HUDEP-2 (cell line): ENCODE measurements around the gene ICAM4.
A peak's percentile ranks its signal among the peaks of the same experiment; 100 is the strongest.
"Not testable (repeated sequence)": the region's sequence is repeated elsewhere in the genome, so short reads cannot be mapped to it uniquely, and the experiment has no call there.

Source experiments
- DNase-seq, 76 experiments: peaks; one replicate each; lab custom pipeline; 2025; ENCODE audit not compliant: unreplicated experiment in 76 of 76; lab: John Stamatoyannopoulos, UW

Gene ICAM4, protein sequence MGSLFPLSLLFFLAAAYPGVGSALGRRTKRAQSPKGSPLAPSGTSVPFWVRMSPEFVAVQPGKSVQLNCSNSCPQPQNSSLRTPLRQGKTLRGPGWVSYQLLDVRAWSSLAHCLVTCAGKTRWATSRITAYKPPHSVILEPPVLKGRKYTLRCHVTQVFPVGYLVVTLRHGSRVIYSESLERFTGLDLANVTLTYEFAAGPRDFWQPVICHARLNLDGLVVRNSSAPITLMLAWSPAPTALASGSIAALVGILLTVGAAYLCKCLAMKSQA

DNA sequence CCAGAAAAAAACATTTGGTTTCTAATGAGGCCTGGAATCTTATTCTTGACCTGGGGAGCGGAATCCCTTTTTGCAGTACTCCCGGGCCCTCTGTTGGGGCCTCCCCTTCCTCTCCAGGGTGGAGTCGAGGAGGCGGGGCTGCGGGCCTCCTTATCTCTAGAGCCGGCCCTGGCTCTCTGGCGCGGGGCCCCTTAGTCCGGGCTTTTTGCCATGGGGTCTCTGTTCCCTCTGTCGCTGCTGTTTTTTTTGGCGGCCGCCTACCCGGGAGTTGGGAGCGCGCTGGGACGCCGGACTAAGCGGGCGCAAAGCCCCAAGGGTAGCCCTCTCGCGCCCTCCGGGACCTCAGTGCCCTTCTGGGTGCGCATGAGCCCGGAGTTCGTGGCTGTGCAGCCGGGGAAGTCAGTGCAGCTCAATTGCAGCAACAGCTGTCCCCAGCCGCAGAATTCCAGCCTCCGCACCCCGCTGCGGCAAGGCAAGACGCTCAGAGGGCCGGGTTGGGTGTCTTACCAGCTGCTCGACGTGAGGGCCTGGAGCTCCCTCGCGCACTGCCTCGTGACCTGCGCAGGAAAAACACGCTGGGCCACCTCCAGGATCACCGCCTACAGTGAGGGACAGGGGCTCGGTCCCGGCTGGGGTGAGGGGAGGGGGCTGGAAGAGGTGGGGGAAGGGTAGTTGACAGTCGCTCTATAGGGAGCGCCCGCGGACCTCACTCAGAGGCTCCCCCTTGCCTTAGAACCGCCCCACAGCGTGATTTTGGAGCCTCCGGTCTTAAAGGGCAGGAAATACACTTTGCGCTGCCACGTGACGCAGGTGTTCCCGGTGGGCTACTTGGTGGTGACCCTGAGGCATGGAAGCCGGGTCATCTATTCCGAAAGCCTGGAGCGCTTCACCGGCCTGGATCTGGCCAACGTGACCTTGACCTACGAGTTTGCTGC is at the start of gene ICAM4:
TSS of gene ICAM4 (plus strand) at position 153 of the 935 bp plus-strand sequence. CDS start at position 211, 58 bp downstream.
- DNase-seq, result peak in 75 of 76 experiments; percentile 72 to 100 (median 95)

DNA sequence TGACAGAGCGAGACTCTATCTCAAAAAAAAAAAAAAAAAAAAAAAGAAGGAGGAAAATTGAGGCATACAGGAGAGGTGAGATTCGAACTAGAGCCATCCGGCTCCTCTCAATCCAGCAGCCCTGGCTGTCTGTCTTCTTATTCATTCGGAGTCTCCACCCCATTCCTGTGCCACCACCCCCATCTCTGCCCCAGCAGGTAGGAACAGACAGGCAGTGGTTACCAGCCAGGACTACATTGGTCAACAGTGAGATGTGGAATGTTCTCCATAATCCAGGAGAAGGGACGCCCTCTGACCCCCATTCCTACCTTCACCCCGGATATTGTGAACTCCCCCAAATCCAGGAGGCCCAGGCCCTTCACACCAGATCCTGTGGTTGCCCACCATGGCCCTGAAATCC is 49.1 kb upstream of the ICAM4 start:
- no peak for DNase-seq

DNA sequence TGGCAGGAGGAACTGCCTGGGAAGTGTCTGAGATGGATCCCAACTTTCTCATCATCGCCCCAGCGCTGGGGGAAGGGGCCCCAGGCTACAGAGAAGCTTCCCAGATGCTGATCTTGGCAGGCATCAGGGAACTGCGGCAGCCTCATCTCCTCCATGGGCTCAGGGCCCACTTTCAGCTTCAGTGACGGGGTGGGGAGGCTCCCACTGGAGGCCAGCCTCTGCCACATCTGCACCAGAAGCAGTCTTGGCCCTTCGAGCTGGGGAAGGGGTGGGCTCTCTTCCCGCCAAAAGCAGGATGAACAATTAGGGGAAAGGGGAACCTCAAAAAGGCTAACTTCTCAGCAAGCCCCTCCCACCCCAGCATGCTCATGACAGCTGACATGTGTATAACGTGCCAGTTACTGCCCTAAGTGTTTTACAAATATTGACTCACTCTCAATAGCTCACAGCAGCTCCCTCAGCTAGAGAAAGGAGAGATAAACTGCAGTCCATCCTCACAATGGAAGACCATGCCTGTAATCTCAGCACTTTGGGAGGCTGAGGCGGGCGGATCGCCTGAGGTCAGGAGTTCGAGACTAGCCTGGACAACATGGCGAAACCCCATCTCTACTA is 48.5 kb upstream of the ICAM4 start:
- DNase-seq, result no peak

DNA sequence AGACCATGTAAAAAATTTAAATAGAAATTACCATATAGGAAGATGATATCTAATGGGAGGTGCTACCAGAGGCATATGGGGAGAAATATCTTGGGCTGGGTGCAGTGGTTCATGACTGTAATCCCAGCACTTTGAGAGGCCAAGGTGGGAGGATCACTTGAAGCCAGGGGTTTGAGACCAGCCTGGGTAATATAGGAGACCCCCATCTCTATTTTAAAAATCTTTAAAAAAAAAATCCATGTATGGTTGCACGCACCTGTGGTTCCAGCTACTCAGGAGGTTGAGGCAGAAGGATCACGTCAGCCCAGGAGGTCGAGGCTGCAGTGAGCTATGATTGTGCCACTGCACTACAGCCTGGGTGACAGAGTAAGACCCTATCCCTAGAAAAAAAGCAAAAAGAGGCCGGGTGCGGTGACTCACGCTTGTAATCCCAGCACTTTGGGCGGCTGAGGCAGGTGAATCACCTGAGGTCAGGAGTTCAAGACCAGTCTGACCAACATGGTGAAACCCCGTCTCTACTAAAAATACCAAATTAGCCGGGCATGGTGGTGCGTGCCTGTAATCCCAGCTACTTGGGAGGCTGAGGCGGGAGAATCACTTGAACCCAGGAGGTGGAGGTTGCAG is 44.8 kb upstream of the ICAM4 start:
- not testable (repeated sequence) for DNase-seq

DNA sequence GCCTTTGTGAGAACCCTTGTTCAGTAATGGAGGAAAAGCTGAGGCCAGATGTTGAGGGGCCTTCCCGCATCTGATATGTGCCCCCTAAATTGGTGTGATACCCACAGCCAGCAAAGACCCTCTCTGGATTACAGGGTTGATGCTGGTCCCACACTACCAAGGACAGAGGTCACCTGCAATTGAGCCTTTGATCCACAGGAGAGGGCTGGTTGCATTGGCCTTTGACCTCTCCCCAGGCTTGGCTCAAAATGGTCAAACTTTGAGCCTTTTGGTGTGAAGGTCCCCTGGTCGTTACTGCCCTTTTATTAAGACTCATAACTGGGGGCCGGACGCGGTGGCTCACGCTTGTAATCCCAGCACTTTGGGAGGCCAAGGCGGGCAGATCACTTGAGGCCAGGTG is 43.1 kb upstream of the ICAM4 start:
- DNase-seq, result no peak

DNA sequence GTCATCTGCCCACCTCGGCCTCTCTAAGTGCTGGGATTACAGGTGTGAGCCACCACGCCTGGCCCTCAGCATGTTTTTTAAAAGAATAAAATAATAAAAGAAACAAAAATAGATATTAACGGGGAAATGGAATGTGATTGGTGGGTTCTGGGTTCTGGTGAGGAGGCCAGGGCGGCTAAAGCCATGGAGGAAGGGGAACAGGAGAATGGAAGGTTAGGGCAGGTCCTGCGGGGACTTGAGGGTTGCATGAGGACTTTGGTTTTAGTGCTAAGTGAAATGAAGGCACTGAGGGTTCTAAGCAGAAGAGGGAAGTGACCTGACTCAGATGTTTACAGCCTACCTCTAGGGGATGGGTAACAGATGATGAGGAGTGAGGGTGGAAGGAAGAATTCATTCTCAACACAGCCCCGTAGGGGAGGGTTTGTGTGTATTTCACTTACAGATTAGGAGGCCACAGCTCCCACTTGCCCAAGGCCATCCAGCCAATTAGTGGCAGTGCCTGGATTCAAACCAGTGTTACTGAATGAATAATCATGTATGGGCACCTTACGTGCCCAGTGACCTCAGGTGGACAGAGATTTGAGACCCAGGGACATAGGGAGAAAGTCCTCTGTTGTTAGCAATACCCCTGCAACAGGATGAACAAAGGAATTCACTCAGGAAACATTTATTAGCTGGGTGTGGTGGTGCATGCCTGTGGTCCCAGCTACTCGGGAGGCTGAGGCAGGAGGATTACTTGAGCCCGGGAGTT is 41.4 kb upstream of the ICAM4 start:
- no peak for DNase-seq

DNA sequence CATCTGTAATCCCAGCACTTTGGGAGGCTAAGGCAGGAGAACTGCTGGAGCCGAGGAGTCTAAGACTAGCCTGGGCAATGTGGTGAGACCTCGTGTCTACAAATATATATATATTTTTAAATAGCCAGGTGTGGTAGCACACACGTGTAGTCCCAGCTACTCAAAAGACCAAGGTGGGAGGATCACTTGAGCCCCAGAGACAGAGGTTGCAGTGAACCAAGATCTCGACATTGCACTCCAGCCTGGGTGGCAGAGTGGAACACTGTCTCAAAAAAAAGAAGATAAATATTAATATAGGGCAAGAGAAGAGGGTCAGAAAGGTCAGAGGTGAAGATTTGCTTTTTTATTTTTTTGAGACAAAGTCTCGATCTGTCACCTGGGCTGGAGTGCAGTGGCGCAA is 40.2 kb upstream of the ICAM4 start:
- no peak for DNase-seq

- peak; percentile 76 to 100 (median 99) for DNase-seq
Observed at GRCh38 chr19:10251792-10252694, 34.7 kb upstream of the ICAM4 start, which contains the start of gene MRPL4. TSS of gene MRPL4 (plus strand) at chr19:10252214. CDS start at chr19:10252254, 40 bp downstream.

DNA sequence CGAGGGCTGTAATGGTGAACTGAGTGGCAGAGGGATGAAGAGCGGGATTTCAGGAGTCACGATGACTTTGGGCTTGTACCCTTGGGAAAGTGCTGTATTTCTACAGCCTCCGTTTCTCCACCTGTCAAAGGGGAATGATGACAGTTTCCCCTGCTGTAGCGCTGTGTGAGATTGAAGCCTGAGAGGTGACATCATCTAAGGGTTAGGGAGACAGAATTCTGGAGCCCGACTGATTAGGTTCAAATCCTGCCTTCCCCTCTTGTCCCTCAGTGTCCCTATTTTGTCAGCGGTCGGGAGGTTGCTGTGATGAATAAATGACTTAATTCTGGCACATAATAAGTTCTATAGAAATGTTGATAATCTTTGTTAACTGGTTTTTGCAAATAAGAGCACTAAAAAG is 34.0 kb upstream of the ICAM4 start:
- DNase-seq, result peak in 1 of 76 experiments; percentile 36

- no peak for DNase-seq
Observed at GRCh38 chr19:10254244-10254643, 32.5 kb upstream of the ICAM4 start.

DNA sequence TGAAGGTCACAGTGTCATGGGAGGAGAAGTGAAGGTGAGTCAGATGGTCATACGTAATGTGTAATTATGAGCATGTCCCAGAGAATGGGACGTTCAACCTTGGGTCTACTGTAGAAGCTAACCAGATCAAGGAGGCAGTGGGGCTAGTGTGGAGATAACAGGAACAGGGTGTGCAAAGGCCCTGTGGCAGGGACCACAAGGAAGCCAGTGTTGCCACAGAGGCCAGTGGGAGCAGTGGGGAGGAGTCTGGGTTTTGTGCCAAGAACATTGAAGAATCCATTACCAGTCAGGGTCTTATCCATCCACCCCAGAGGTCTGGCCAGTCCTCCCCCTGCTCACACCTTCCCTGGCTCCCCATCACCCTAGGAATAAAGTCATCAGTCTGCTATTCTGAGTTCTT is 31.4 kb upstream of the ICAM4 start:
- DNase-seq, result no peak

- DNase-seq, result no peak
Observed at GRCh38 chr19:10256551-10256950, 30.2 kb upstream of the ICAM4 start.

GRCh38 chr19:10256970-10257615 is 29.7 kb upstream of the ICAM4 start:
- no peak for DNase-seq

- DNase-seq, result no peak
Observed at GRCh38 chr19:10258080-10258710, 28.6 kb upstream of the ICAM4 start.

DNA sequence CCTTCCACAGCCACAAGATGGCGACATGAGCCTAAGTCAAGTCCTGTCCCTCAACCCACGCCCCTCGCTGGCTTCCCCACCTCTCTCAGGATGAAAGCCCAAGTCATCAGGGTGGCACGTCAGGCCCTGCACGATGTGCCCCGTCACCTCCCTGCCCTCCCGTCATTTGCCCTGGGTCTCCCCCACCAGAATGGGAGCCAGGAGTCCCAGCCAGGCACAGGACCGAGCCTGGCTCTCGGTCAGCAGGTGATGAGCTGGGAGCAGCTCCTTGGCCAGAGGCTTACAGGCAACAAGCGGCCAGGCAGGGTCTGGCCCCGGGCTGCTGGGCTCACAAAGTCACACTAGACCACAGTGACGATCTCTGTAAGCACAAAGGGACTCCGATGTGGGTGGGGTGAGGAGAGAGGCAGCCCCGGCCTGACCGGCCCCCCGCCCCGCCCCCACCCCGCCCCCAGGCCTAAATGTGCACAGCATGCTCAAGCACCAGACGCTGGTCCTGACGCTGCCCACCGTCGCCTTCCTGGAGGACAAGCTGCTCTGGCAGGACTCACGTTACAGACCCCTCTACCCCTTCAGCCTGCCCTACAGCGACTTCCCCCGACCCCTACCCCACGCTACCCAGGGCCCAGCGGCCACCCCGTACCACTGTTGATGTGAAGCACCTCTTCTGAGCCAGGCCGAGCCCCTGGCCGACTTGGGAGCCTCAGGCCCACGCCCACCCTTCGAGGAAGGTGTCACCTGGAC is 27.4 kb upstream of the ICAM4 start:
- DNase-seq, result peak in 72 of 76 experiments; percentile 46 to 92 (median 81)

DNA sequence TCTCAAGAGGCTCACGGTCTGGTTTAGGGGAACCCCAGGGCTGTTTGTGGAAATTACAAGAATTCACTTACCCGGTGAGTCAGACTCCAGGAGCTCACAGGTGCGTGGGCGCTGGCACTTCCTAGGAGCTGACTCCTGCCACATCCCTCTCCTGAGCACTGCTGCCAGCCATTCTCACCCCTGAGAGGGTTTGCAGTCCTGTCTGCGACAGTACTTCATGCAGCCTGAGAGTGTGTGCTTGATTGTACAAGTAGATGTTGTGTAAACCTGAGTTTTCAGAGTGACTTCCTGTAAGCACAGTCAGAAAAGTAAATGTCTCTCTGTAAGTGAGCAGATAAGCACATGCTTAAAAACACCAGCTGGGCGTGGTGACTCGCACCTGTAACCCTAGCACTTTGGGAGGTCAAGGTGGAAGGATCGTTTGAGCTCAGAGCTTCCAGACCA is 26.6 kb upstream of the ICAM4 start:
- no peak for DNase-seq

DNA sequence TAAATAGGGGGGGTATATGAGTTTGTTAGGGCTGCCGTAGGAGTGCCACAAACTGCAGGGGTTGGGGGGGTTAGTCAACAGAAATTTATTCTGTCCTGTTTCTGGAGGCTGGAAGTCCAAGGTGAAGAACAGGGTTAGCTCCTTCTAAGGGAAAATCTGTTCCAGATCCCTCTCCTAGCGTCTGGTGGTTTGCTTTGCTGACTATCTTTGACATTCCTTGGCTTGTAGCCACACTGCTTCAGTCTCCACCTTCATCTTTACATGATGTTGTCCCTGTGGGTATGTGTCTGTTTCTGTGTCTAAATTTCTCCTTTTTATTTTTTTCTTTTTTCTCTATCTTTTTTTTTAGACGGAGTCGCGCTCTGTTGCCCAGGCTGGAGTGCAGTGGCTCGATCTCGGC is 24.0 kb upstream of the ICAM4 start:
- no peak for DNase-seq
